Measurements from ENCODE around the gene SEC61A1.

The SEC61A1 gene

DNA sequence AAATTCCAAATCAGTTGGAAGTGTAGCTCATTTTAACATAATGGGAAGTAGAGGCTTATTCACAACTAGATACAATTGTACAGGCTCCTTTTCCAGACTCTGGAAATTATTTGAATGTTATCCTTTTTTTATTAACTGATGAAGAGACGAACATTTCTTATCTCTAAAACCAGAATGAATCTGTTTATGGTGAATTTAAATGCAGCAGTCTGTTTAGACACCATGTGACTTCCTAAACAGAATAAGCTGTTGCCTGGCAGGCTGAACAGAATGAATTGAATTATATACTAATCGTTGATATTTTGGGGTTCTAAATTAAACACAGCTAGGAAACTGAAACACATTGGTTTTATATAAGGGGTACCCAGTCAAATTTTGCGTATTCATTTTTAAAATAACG, 4.0 kb downstream of the SEC61A1 start:
- in situ Hi-C loops (cut with HindIII; ENCODE audit: low sequenced_read_pairs) = no loop called here

DNA sequence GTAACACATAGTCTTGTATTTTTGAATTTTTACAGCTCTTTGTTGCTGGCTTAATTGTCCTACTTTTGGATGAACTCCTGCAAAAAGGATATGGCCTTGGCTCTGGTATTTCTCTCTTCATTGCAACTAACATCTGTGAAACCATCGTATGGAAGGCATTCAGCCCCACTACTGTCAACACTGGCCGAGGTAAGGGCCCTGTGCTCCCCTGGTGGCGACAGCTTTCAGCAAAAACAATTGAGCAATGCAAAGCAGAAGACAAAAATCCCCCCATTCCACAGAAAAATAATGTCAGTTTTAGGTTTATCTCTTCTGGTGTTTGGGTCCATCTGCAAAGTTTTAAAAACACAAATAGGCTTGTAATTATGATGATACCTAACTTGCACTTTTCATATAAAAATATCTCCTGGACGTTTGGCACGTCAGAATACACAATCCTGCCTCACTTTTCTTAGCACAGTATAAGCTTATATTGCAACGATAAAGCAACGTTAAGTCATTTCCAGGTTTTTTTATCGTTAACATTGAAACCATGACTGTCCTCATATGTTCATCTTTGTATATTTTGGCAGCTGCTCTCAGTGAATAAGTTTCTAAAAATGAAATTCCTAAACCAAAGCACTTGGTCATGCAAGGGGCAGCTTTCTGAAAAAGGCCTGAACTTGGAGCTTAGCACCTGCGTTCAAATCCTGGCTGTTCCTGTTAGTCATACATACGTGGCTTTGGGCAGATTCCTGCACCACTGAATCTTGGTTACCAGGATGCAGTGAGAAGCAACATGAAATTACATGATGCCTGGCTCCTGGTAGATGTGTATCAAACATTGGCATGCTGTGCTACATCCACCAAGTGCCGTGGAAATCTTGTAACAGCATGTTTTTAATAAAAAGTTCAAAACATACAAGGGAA, 8.5 kb downstream of the SEC61A1 start:
- in situ Hi-C loops (cut with HindIII; ENCODE audit: low sequenced_read_pairs) = no loop called here

DNA sequence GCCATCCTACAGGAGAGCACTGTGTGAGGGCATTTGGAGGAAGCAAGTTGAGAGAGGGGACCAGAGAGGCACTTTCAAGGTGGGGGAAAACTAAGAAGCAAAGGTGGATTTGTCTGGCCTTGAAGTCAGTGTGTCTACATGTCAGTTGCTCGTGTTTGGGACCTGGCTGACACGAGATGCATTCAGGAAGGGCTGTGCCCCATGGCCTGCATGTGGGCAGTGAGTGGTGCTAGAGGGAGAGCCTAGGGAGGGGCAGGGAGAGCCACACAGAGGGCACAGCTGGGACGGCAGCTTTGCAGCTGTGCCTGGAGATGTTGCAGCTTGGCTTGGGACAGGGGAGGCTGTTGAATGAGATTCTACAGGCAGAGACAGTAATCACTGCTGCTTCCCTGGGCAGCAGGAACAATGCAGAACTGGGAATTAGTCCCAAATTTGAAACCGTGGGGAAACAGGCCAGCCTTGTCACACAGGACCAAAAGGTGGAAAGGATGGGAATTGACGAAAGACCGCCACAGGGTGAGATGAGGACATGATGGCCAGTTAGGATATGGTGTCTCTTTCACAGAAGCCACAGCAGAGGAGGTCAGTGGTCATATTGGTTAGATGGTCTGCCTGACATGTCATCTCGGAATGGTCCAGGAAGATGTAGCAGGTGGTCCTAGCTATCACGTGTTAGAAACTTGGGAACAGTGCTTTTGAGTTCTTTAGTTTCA, 10.0 kb downstream of the SEC61A1 start:
- in situ Hi-C loops (cut with HindIII; ENCODE audit: low sequenced_read_pairs) = no loop called here

DNA sequence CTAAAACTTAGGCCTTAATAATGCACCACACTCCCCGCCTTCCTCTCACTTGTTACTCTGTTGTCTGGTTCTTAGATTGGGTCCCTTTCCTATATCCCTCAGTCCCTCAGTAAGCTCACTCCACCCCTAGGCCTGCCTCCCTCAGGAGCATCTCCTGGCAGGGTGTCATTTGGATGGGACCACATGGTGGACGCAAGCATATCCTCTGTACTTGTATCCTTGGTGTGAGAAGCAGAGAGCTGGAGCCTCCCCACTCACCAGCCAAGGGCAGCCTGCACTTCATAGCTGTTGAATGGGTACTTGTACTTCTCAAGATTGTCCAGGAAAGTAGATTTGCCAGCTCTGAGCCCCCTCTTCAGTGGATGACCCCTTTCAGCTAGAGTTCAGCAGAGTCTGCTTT, 11.6 kb downstream of the SEC61A1 start:
- in situ Hi-C loops (cut with HindIII; ENCODE audit: low sequenced_read_pairs) = no loop called here

DNA sequence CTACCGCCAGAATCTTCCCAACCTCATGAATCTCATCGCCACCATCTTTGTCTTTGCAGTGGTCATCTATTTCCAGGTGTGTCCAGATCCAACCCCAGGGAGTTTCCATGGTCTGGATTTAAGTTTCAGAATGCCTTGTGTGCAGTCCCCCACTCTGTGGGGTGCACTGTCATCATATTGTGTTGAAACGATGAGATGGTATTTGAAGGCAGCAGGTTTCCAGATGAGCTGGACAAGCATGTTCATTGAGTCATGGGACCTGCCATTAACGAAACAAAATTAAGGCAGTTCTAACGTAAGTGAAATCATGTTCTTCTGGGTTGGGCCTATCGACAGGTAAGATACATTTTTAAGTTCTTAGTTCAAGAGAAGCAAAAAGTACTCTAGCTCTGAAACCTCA, 12.7 kb downstream of the SEC61A1 start:
- in situ Hi-C loops (cut with HindIII; ENCODE audit: low sequenced_read_pairs) = no loop called here

DNA sequence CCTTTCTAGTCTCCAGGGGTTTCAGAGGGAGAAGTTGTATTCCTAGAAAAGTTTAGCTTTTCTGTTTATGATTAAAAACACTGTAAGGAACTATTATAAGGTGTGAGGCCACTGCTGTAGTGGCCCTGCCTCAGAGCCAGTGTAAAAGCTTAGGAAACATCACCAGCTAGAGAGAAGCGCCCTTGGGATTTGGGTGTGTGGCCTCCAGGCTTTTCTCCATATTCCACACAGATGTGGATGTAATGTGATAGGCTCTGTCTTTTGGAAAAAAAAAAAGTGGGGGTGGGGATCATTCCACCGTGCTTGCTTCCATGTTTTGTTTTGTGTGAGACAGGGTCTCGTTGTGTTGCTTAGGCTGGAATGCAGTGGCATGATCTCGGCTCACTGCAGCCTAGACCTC, 13.9 kb downstream of the SEC61A1 start:
- in situ Hi-C loops (cut with HindIII; ENCODE audit: low sequenced_read_pairs) = no loop called here

DNA sequence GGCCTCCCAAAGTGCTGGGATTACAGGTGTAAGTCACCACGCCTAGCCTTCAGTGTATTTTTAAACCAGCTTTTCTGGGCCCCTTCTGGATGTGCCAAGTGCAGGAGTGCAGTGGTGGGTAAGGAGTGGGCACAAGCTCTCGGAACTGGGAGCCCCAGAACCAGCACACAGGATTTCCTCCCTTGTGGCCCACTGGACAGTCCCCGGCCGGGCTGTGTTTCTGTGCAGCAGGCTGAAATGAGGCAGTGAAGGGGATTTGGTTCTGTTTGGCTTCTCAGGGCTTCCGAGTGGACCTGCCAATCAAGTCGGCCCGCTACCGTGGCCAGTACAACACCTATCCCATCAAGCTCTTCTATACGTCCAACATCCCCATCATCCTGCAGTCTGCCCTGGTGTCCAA, 14.4 kb downstream of the SEC61A1 start:
- in situ Hi-C loops (cut with HindIII; ENCODE audit: low sequenced_read_pairs) = no loop called here

DNA sequence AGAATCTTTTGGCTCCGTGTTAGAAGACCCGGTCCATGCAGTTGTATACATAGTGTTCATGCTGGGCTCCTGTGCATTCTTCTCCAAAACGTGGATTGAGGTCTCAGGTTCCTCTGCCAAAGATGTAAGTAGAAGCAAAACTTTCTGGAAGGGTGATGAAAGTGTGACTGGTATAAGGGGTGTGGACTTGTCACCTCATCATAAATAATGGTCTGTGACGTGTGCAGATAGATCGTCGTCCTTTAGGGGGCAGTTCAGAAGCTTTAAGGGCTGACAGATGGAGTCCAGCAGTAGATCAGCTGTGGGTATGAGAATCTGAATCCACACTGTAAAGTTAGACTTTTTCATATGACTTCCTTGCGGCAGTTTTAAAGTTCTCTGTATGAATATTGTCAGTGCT, 15.3 kb downstream of the SEC61A1 start:
- in situ Hi-C loops (cut with HindIII; ENCODE audit: low sequenced_read_pairs) = no loop called here

DNA sequence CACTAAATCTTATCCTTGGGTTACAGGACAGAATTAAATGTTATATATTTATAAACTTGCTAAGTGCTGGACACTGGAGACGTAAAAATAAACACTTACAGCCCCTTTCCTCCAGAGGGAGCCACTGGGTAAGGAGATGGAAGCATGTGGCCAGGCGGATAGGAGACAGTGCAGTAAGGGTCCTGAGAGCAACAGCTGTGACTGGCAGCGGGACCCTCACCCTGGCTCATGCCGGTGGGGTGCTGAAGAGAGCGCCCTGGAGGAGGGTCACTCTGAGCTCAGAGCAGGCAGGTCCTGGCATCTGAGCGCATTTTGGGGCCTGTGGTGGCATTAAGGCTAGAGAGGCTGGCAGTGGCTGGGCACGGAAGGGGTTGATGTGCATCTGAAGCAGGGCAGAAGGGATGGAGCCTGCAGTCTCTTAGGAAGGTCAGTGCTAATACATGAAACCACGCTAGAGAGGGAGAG, 16.0 kb downstream of the SEC61A1 start:
- in situ Hi-C loops (cut with HindIII; ENCODE audit: low sequenced_read_pairs) = no loop called here

DNA sequence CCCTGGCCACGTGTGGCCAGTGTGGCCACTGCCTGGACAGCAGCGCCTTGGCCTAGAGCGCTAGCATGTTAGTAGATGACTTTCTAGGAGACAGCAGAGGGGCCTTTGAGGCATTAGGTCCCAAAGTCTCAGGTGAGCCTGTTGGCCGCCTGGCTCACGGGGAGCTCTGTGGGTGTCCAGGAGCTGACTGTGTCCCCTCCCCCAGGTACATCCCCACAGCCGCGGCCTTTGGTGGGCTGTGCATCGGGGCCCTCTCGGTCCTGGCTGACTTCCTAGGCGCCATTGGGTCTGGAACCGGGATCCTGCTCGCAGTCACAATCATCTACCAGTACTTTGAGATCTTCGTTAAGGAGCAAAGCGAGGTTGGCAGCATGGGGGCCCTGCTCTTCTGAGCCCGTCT, 17.0 kb downstream of the SEC61A1 start:
- in situ Hi-C loops (cut with HindIII; ENCODE audit: low sequenced_read_pairs) = no loop called here

DNA sequence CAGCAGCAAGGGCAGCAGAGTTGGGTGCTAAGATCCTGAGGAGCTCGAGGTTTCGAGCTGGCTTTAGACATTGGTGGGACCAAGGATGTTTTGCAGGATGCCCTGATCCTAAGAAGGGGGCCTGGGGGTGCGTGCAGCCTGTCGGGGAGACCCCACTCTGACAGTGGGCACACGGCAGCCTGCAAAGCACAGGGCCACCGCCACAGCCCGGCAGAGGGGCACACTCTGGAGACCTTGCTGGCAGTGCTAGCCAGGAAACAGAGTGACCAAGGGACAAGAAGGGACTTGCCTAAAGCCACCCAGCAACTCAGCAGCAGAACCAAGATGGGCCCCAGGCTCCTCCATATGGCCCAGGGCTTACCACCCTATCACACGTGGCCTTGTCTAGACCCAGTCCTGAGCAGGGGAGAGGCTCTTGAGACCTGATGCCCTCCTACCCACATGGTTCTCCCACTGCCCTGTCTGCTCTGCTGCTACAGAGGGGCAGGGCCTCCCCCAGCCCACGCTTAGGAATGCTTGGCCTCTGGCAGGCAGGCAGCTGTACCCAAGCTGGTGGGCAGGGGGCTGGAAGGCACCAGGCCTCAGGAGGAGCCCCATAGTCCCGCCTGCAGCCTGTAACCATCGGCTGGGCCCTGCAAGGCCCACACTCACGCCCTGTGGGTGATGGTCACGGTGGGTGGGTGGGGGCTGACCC, 18.8 kb downstream of the SEC61A1 start:
- in situ Hi-C loops (cut with HindIII; ENCODE audit: low sequenced_read_pairs) = no loop called here

DNA sequence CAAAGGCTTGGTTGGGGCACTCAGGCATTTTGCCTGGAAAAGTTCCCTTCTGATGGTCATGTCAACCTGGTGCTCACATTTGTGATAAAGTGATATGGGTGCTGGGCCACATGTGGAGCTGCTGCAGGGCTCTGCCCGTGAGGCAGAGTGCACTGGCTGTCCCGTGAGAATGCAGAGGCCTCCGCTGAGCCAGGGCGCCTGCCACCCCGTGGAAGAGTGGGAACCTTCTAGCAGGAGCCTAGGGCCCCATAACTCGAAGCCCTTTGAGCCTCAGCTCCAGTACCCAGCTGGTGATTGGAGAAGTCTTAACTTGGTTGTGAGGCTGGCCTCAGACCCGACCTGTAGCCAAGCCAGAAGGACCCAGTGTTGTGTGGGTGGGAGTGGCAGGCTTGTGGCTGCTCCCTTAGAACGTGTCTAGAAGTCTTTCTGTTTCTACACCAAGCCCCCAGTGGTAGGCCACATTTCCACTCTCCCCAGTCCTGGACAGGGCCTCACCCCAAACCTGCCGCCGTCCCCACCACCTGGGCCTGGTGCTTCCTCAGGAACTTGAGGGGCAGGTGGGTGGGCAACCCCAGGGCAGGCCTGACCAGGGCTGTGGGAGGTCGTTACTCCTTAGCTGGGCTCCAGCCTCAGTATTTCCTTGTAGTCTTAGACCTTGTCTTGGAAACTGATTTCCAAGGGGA, 19.7 kb downstream of the SEC61A1 start:
- in situ Hi-C loops (cut with HindIII; ENCODE audit: low sequenced_read_pairs) = no loop called here

DNA sequence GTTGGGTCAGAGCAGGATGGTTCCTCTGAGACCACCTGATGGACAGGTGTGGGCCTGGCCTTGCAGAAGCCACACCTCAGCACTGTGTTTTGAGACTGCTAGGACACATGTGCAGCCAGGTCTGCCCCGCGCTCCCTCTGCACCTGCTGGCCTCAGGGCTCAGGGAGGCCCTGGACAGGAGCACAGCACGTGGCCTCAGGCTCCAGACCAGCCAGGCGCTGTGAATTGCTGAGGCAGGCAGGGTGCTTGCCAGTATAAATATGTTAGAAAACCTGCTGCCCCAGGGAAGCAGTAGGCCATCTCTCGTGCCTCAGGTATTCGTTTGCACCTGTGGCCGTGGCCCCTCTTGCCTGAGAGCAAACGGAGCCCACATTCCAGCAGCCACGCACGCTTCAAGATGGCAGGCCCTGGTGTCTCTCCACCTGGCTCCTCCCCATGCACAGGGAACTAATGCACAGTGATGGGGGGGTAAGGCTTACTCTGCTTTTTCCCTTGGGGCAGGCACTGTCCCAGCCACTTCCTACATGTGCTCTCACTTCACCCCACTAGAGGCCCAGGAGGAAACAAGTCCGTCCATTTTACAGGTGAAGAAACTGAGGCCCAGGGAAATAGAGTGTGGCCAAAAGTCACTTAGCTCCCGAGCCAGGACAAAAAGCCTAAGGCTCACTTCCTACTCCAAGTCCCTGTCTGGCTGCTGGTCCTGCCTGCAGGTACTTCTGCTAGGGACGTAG, 20.4 kb downstream of the SEC61A1 start:
- in situ Hi-C loops (cut with HindIII; ENCODE audit: low sequenced_read_pairs) = no loop called here

DNA sequence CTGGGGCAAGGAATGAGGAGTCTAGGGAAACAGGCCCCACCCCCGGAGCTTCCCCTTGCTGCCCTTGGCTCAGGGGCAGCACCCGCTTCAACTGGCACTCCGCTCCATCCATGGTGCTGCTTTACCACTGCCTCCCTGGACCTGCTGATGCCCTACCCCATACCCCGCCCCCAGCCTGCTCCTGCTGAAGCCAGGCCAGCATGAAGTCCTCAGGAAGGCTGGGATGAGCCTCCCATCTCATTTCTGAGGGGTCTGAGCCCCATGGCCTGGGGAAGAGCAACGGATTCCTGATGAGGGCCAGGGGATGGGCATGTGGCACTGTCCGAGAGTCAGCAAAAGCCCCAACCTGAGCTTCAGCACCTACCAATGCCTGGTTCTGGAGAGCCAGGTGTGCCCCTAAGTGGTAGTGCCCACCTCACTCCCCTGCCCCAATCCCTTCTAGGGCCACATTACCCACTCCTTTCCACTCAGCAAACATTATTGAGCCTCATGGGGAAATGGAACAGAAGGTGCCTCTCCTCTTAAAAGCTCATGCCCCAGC, 21.0 kb downstream of the SEC61A1 start:
- in situ Hi-C loops (cut with HindIII; ENCODE audit: low sequenced_read_pairs) = no loop called here

DNA sequence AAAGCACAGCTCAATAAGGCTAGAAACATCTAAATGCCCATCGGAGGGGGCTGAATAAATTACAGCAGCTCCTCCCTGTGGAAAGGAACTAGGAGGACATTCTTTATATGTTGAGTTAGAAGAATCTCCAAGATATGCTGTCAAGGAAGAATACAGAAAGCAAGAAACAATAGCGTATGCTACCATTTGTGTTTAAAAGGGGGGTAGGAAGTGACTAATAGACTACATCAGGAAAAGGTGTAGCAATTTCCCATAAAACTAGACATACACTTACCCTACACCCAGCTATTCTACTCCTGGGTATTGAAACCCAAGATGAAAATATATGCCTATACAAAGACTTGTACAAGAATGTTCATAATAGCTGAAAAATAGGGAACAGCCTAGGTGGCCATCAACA, 21.6 kb downstream of the SEC61A1 start:
- in situ Hi-C loops (cut with HindIII; ENCODE audit: low sequenced_read_pairs) = no loop called here

DNA sequence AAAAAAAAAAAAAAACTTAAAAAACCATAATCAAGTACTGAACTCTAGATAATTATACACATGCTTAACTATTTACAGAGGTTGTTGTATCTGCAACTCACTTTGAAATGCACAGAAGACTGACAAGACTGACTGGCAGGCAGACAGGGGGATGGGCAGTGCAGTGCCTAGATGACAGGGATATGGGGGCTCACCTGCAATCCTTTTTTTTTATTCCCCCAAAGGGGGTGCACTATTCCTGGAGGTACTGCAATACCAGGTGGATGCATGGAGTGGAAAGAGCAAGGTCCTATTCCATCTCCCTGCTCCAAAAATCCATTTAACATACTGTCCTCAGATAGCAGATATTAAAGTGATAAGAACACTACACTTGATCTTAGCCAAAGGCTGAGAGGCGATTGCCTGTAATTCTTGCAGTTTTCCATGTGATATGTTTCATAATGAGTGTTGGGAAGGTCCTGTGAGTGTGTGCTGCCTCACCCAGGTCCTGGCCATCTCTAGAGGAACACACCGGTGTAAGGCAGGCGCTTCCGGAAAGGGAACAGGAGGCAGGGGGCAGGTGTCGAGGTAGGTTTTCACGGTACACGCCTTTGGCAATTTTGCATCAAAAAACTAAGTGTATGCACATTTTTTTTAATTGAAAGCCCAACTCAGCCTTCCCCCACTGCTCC, 22.7 kb downstream of the SEC61A1 start:
- in situ Hi-C loops (cut with HindIII; ENCODE audit: low sequenced_read_pairs) = no loop called here

DNA sequence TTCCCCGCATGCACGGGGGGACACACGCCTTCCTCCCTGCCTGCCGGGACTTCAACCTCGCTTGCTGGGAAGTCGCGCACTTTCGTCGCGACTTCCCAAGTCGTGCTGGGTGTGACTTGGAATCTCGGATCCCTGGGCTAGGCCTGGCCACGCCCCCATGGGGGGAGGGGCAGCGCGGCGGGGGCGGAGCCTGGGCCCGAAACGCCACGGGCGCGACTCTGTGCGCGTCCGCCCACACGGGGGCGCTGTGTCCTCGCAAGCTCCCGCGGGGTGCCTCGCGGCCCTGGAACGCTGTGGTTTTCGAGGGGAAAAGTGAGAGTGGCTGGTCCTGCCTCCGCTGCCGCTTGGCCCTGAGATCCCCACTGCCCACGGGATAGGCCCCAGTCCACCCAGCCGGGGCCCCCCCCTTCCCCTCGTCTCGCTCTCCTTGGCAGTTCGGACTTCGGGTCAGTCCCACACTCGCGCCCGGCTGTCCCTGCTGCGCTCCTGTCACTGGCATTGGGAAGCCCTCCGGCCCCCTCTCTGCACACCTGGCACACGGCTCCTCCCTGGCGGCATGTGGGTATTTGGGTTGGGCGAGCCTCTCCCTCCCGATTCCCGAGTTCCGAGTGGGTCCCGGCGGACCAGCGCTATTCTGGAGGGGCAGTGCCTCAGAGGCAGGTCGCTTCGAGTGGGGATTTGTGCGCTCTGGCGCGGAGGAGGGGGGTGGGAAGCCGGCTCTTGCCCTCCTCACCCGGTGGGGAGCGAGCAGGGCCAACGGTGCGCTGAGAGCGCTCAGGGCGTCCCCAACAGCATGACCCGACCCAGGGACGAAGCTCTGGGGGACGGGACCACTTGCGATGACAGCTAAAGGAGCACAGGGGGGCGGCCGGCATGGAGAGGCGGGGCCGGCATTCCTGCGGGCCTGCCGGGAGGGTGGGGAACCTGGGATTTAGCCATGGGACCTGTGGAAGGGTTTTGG, 23.6 kb downstream of the SEC61A1 start:
- in situ Hi-C loops (cut with HindIII; ENCODE audit: low sequenced_read_pairs) = no loop called here

DNA sequence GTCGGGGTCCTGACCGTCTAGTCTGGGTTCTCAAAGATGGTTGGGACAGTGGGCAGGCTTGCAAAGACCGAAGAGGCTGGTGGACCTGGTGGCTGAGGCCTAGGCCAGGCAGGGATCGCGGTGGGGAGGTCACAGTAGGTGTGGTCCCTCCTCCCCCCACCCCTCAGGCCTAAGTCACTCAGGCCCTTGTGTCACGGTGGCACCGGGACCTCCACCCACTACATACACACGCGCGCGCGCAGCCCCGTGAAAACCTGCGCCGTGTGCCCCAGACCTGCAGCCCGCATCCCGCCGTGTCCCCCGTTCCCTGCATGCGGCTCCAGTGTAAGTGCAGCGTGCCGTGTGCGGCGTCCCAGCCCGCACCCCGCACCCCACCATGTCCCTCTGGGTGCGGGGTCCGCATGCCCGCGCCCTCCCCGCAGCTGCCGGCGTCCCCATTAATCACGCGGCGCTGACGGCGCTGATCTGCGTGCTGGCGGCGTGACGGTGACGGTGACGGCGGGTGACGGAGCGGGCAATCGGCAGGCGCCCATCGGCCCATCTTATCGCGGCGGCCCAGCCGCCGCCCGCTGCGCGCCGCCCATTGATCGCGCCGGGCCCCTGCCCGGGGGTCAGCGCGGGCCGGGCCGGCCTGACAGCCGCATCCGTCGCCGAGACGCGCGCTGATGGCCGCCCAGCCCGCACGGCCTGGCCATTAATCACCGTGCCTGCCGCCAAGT, 24.4 kb downstream of the SEC61A1 start:
- in situ Hi-C loops (cut with HindIII; ENCODE audit: low sequenced_read_pairs) = no loop called here

Data from DLD1 (cell line).